ENCODE results near the gene BANK1. TPM values are rescaled to one million over a fixed set of nuclear protein-coding genes. Genes with fewer than 3 reads are reported as not detected.
A peak's percentile ranks its signal among the peaks of the same experiment; 100 is the strongest.

BANK1 gene, protein sequence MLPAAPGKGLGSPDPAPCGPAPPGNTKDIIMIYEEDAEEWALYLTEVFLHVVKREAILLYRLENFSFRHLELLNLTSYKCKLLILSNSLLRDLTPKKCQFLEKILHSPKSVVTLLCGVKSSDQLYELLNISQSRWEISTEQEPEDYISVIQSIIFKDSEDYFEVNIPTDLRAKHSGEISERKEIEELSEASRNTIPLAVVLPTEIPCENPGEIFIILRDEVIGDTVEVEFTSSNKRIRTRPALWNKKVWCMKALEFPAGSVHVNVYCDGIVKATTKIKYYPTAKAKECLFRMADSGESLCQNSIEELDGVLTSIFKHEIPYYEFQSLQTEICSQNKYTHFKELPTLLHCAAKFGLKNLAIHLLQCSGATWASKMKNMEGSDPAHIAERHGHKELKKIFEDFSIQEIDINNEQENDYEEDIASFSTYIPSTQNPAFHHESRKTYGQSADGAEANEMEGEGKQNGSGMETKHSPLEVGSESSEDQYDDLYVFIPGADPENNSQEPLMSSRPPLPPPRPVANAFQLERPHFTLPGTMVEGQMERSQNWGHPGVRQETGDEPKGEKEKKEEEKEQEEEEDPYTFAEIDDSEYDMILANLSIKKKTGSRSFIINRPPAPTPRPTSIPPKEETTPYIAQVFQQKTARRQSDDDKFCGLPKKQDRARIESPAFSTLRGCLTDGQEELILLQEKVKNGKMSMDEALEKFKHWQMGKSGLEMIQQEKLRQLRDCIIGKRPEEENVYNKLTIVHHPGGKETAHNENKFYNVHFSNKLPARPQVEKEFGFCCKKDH
- total RNA-seq (2012; rRNA removed) (under 0.01 and 0.28 TPM in 2 replicates), polyA plus RNA-seq (2012; rRNA removed) (0.16 and 0.51 TPM in 2 replicates), Bru-seq, nascent RNA (percentile 5 among the genes with signal in this experiment), BruChase-seq, experiment 1, labeled RNA remaining after a 6-hour chase (percentile 3 among the genes with signal in this experiment), BruChase-seq, experiment 2, labeled RNA remaining after a 2-hour chase (percentile 4 among the genes with signal in this experiment)
- 0.05 and 0.32 TPM in 2 replicates for polyA plus RNA-seq (2012; cell fraction: cytosol; rRNA removed)
- 0.02 and 0.46 TPM in 2 replicates for polyA plus RNA-seq (2012; cell fraction: nucleus; rRNA removed; ENCODE audit: low replicate concordance)
- long read RNA-seq: 0 reads

DNA sequence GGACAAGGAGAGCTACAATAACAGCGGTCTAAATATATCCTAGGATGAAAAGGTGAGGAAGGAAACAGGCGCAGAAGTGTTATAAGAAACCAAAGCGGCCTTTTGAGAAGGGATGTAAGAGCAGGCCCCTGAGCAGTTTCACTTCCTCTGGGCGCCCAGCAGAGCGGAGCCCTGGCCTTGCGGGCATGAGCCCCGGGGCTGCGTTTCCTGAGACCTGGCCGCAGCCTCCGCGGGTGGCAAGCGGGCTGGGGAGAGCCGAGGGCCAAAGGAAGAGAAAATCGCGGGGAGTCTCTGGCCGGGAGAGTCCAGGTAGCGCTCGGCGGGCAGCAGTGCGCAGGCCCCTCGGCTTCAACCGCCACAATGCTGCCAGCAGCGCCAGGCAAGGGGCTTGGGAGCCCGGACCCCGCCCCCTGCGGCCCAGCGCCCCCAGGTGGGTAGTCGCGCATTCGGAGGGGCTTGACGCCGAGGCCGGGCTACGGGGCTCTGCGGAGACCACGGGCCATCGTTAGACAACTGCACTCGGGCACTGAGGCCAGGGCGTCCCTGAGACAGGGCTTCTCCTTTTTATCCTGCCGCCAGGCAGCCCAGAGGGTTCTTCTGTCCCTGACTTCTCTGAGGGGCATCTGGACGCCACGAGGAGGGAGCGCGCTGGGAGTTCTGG is at the start of gene BANK1:
Gene BANK1, plus strand, starts transcription at position 210 of the 661 bp plus-strand sequence. Its CDS starts 151 bp downstream, at position 361.
- no peak within 1 kb of the TSS; the same call in 1 of the 2 replicates for H4K5ac ChIP-seq (ENCODE audit: low read depth, low read length)
- no peak within 1 kb of the TSS for H3K27ac ChIP-seq (ENCODE audit: insufficient read depth, low read length)
- no peaks in the 10 kb centered on the region for H3K4me1 ChIP-seq (ENCODE audit: control insufficient read depth, insufficient read depth, low read length)
- no peak within 1 kb of the TSS for H2BK15ac ChIP-seq (ENCODE audit: low read depth, low read length)
- in situ Hi-C loops (cut with MboI; ENCODE audit: low sequenced_read_pairs) (no loop called here), intact Hi-C loops (cut with micrococcal nuclease) (no loop called here), dilution Hi-C loops (cut with HindIII; ENCODE audit: low sequenced_read_pairs, unreplicated experiment) (no loop called here)
- no peak within 1 kb of the TSS for H2BK120ac ChIP-seq (ENCODE audit: low read depth, low read length)
- H3K56ac ChIP-seq (ENCODE audit: extremely low read depth, insufficient read depth, low read length): no peak within 1 kb of the TSS
- 0 out of 2 replicates have a peak within 1 kb of the TSS, but pooled peaks have one; percentile 20 for H2BK20ac ChIP-seq (ENCODE audit: low read depth, low read length)
- H3K14ac ChIP-seq (replicated peaks; ENCODE audit: low read depth, low read length): no peak within 1 kb of the TSS
- H2AK5ac ChIP-seq (ENCODE audit: low read depth, low read length): no peak within 1 kb of the TSS
- H3K27me3 ChIP-seq (ENCODE audit: control insufficient read depth, insufficient read depth, low read length): peaks cover 4% of the 10 kb centered on the region; the same call in 1 of the 2 replicates
- TF ChIP-seq RAD21 (IDR thresholded peaks at IDR 0.05; ENCODE audit: low read length) (no peak), RFX5 (IDR thresholded peaks at IDR 0.05; ENCODE audit: low read depth, low read length) (no peak), CEBPB (IDR thresholded peaks at IDR 0.05; ENCODE audit: low read depth, low read length) (no peak), FOS (IDR thresholded peaks at IDR 0.05; ENCODE audit: low read depth, low read length) (no peak), SMC3 (IDR thresholded peaks at IDR 0.05; ENCODE audit: low read depth, low read length) (no peak), CHD1 (IDR thresholded peaks at IDR 0.05; ENCODE audit: low read depth, low read length) (no peak), POLR2A (IDR thresholded peaks at IDR 0.05; ENCODE audit: low read depth, low read length) (no peak), MAFK (IDR thresholded peaks at IDR 0.05; ENCODE audit: low read depth, low read length) (no peak), USF2 (IDR thresholded peaks at IDR 0.05; ENCODE audit: low read depth, low read length) (no peak)
- no peak within 1 kb of the TSS for H3K18ac ChIP-seq (ENCODE audit: low read depth, low read length)
- no peak within 1 kb of the TSS for H4K91ac ChIP-seq (ENCODE audit: insufficient read depth, low read depth, low read length)
- H3K23ac ChIP-seq (ENCODE audit: low read depth, low read length): 0 out of 2 replicates have a peak within 1 kb of the TSS, but pooled peaks have one; percentile 46
- no peaks in the 10 kb centered on the region for H3K9me3 ChIP-seq (ENCODE audit: control insufficient read depth, insufficient read depth, low read length)
- H4K8ac ChIP-seq (ENCODE audit: low read depth in 2 of 2, low read length in 2 of 2): peak within 1 kb of the TSS; percentile 59 to 61; a peak in 2 of 4 replicates
- ChIA-PET POLR2A (ENCODE audit: unreplicated experiment) (no interaction called here), CTCF (no interaction called here)
- no peaks in the 10 kb centered on the region for H3K79me1 ChIP-seq (ENCODE audit: low read depth in 1 of 2, low read length in 2 of 2)
- H2AFZ ChIP-seq (replicated peaks; ENCODE audit: low read length, poor library complexity): peak within 1 kb of the TSS; percentile 85
- H3K4me2 ChIP-seq (ENCODE audit: low read depth, low read length): peak within 1 kb of the TSS; percentile 67
- ATAC-seq (ENCODE audit: low read depth): peak; percentile 80
- H3K9ac ChIP-seq (ENCODE audit: low read depth, low read length): peak within 1 kb of the TSS; percentile 46; the same call in 1 of the 2 replicates
- peak within 1 kb of the TSS; percentile 64 for H3K4ac ChIP-seq (ENCODE audit: low read depth, low read length)
- WGBS, 2 experiments (ENCODE audit: extremely low coverage in 2 of 2, insufficient read length in 1 of 2): 16% methylated on average over 10 of the region's 44 CpGs; no CpG with 5 or more reads in 1 of the 2 experiments
- no TSS peak for BruUV-seq (replicated peaks)
- H4K20me1 ChIP-seq (ENCODE audit: insufficient read depth, low read length): no peaks in the 10 kb centered on the region
- H3K36me3 ChIP-seq (ENCODE audit: control insufficient read depth, insufficient read depth, low read length): no peaks in the 10 kb centered on the region
- DNase-seq: peak; percentile 2
- H3K4me3 ChIP-seq (ENCODE audit: insufficient read depth, low read depth, low read length): peak within 1 kb of the TSS; percentile 41
- H2AK9ac ChIP-seq (replicated peaks; ENCODE audit: low read depth, low read length, poor library complexity): no peak within 1 kb of the TSS
- no peak within 1 kb of the TSS for H2BK5ac ChIP-seq (ENCODE audit: low read depth, low read length, poor library complexity, severe bottlenecking)
- H3K9me1 ChIP-seq (ENCODE audit: insufficient read depth, low read length): no peaks in the 10 kb centered on the region
